NCI-H526 treated with DMSO at 0.1 percent for 48 hours (cell line): ENCODE data around the gene PCDHA13.
"Not testable (repeated sequence)": the region's sequence is repeated elsewhere in the genome, so short reads cannot be mapped to it uniquely, and the experiment has no call there.

Experiments
- DNase-seq: peaks from one replicate; lab custom pipeline; 2025; lab: John Stamatoyannopoulos, UW

Gene PCDHA13

GRCh38 chr5:140868721-140869554 lies 13.0 kb upstream of the PCDHA13 start, which contains the start of gene PCDHA11:
TSS of gene PCDHA11 (plus strand) at chr5:140868957. CDS start at chr5:140869104, 147 bp downstream.
- DNase-seq = no peak

- DNase-seq = no peak
Observed at GRCh38 chr5:140869555-140869886, 12.4 kb upstream of the PCDHA13 start.

- DNase-seq = no peak
Observed at GRCh38 chr5:140870221-140871201, 11.4 kb upstream of the PCDHA13 start.

- no peak for DNase-seq
Observed at GRCh38 chr5:140875085-140876065, 6.5 kb upstream of the PCDHA13 start, which contains the start of gene PCDHA12. TSS of gene PCDHA12 (plus strand) at chr5:140875308. CDS start at chr5:140875473, 165 bp downstream.

- not testable (repeated sequence) for DNase-seq
Observed at GRCh38 chr5:140876541-140877261, 5.2 kb upstream of the PCDHA13 start.

GRCh38 chr5:140877262-140877581 lies 4.7 kb upstream of the PCDHA13 start:
- no peak for DNase-seq

- DNase-seq = peak; percentile 9
Observed at GRCh38 chr5:140882591-140882899, 621 bp downstream of the PCDHA13 start.

- DNase-seq = no peak
Observed at GRCh38 chr5:140883373-140883772, 1.4 kb downstream of the PCDHA13 start.

- no peak for DNase-seq
Observed at GRCh38 chr5:140883927-140884697, 2.2 kb downstream of the PCDHA13 start.

- DNase-seq = no peak
Observed at GRCh38 chr5:140916325-140916724, 34.4 kb downstream of the PCDHA13 start.

- no peak for DNase-seq
Observed at GRCh38 chr5:140923601-140924000, 41.7 kb downstream of the PCDHA13 start.

GRCh38 chr5:140925806-140926442 lies 44.0 kb downstream of the PCDHA13 start, which contains the start of gene PCDHAC1:
TSS of gene PCDHAC1 (plus strand) at chr5:140926299. CDS start at chr5:140926893, 594 bp downstream.
- peak; percentile 70 for DNase-seq

GRCh38 chr5:140926443-140927227 lies 44.7 kb downstream of the PCDHA13 start:
- DNase-seq = peak; percentile 82

- DNase-seq = no peak
Observed at GRCh38 chr5:140927228-140927573, 45.3 kb downstream of the PCDHA13 start.
